Measurements from ENCODE around the gene ZKSCAN2. TPM values are rescaled to one million over a fixed set of nuclear protein-coding genes. Genes with fewer than 3 reads are reported as not detected.

Gene ZKSCAN2
- total and polyA plus RNA-seq, 2 of the 8 experiments (the other 6 are each of a cell fraction or from before 2014, with no cell fraction given), result 2.2 to 11.6 TPM

GRCh38 chr16:25271421-25271820, 13.8 kb upstream of the ZKSCAN2 start:
- Histone ChIP-seq H2BK5ac (ENCODE audit: low read depth, low read length) (no peak overlapping the region), H3K9ac (replicated peaks in 1 of 4; ENCODE audit: extremely low read depth in 1 of 4, low read depth in 3 of 4, low read length in 3 of 4) (no peak overlapping the region), H3K4me1 (replicated peaks in 1 of 4; ENCODE audit: control insufficient read depth in 3 of 4, insufficient read depth in 4 of 4, low read length in 3 of 4) (no peaks in the 10 kb centered on the region), H3K27ac (ENCODE audit: low read depth, low read length) (no peak overlapping the region), H2BK15ac (ENCODE audit: low read length) (no peak overlapping the region), H3K9me3 (ENCODE audit: insufficient read depth in 2 of 2, low read depth in 1 of 2, low read length in 1 of 2) (no peaks in the 10 kb centered on the region), H3K56ac (replicated peaks; ENCODE audit: insufficient read length, low read depth, low read length) (no peak overlapping the region), H2AK5ac (ENCODE audit: low read depth, low read length) (no peak overlapping the region), H3K27me3 (replicated peaks in 1 of 4; ENCODE audit: control insufficient read depth in 3 of 4, extremely low read depth in 1 of 4, insufficient read depth in 3 of 4, low read length in 3 of 4) (no peaks in the 10 kb centered on the region), H3K18ac (ENCODE audit: extremely low read depth, low read length) (no peak overlapping the region), H3K79me2 (ENCODE audit: control insufficient read depth in 1 of 2, insufficient read depth in 2 of 2, low read length in 2 of 2) (peaks cover 0 to 7% of the 10 kb centered on the region in 2 experiments; a peak in 1 of 4 replicates), H3K36me3 (ENCODE audit: control insufficient read depth in 2 of 4, insufficient read depth in 4 of 4, low read length in 3 of 4) (no peaks in the 10 kb centered on the region; a peak in 1 of 8 replicates), H4K20me1 (replicated peaks in 1 of 2; ENCODE audit: control insufficient read depth in 1 of 2, insufficient read depth in 2 of 2, low read length in 2 of 2) (peaks cover 4 to 7% of the 10 kb centered on the region in 2 experiments), H3K4me2 (ENCODE audit: insufficient read depth in 1 of 2, low read depth in 2 of 2, low read length in 2 of 2) (no peak overlapping the region), H4K91ac (replicated peaks; ENCODE audit: insufficient read length, low read length) (no peak overlapping the region), H3K23ac (ENCODE audit: insufficient read length) (no peak overlapping the region), H3K79me1 (ENCODE audit: low read depth, low read length) (peaks cover 10% of the 10 kb centered on the region), H4K8ac (ENCODE audit: extremely low read depth, insufficient read depth, low read length) (no peak overlapping the region), H3K4ac (replicated peaks; ENCODE audit: insufficient read length, low read depth, low read length) (no peak overlapping the region), H2BK120ac (replicated peaks; ENCODE audit: low read depth, low read length) (no peak overlapping the region), H2AFZ (ENCODE audit: low read length) (no peak overlapping the region), H2BK12ac (ENCODE audit: low read depth, low read length) (no peak overlapping the region), H2BK20ac (ENCODE audit: low read length) (no peak overlapping the region), H3K4me3 (ENCODE audit: extremely low read depth in 1 of 4, insufficient read depth in 2 of 4, low read depth in 3 of 4, low read length in 4 of 4) (no peak overlapping the region), H4K5ac (ENCODE audit: insufficient read length, low read depth, low read length) (no peak overlapping the region), H3K23me2 (ENCODE audit: low read depth, low read length) (no peaks in the 10 kb centered on the region), H3K14ac (ENCODE audit: insufficient read length) (no peak overlapping the region)
- DNase-seq (ENCODE audit: low read depth in 1 of 2, low spot score in 2 of 2), result no peak
- 90% methylated on average over 5 of the region's 5 CpGs; no CpG with 5 or more reads in 1 of the 2 experiments for WGBS, 2 experiments (ENCODE audit: extremely low coverage in 1 of 2, insufficient coverage in 1 of 2, insufficient read length in 1 of 2, insufficient replicate concordance in 2 of 2, low coverage in 1 of 2, low lambda C conversion rate in 2 of 2, missing lambda C conversion rate in 1 of 2)
- ChIA-PET CTCF (ENCODE audit: partially characterized antibody) (interaction anchor here (1.3 kb wide), 1 partner anchor 101 kb away, joined by 4 read pairs; no protein-coding TSS in a partner anchor), POLR2A (ENCODE audit: partially characterized antibody) (interaction anchor here (0.7 to 3.7 kb wide), 4 partner anchors 11 to 508 kb away, joined by 3 to 23 read pairs (median 4); no protein-coding TSS in a partner anchor)
- FAIRE-seq, result no peak
- TF ChIP-seq CEBPB (IDR thresholded peaks at IDR 0.05; ENCODE audit: low read depth, low read length) (no peak), RAD21 (IDR thresholded peaks at IDR 0.05 in 1 of 2, conservative IDR thresholded peaks at IDR 0.05 in 1 of 2; ENCODE audit: low read depth in 2 of 2, low read length in 2 of 2) (no peak), CTBP2 (IDR thresholded peaks at IDR 0.05; ENCODE audit: borderline replicate concordance, insufficient read depth, insufficient read length, low read length) (no peak), USF2 (IDR thresholded peaks at IDR 0.05; ENCODE audit: low read length) (no peak), TEAD4 (IDR thresholded peaks at IDR 0.05; ENCODE audit: low read depth, low read length) (no peak), POLR2AphosphoS5 (IDR thresholded peaks at IDR 0.05; ENCODE audit: low read depth, low read length) (no peak), JUND (IDR thresholded peaks at IDR 0.05; ENCODE audit: low read length) (no peak), KDM1A (IDR thresholded peaks at IDR 0.05; ENCODE audit: borderline replicate concordance, low read length) (no peak), YY1 (IDR thresholded peaks at IDR 0.05; ENCODE audit: low read depth, low read length) (no peak), KDM4A (IDR thresholded peaks at IDR 0.05; ENCODE audit: low read depth, low read length, severe bottlenecking) (no peak), BACH1 (IDR thresholded peaks at IDR 0.05; ENCODE audit: low read length) (no peak)

Data from H1 (cell line).